ENCODE results near the gene EIF3B.
"Not testable (repeated sequence)": the region's sequence is repeated elsewhere in the genome, so short reads cannot be mapped to it uniquely, and the experiment has no call there.

Gene EIF3B

DNA sequence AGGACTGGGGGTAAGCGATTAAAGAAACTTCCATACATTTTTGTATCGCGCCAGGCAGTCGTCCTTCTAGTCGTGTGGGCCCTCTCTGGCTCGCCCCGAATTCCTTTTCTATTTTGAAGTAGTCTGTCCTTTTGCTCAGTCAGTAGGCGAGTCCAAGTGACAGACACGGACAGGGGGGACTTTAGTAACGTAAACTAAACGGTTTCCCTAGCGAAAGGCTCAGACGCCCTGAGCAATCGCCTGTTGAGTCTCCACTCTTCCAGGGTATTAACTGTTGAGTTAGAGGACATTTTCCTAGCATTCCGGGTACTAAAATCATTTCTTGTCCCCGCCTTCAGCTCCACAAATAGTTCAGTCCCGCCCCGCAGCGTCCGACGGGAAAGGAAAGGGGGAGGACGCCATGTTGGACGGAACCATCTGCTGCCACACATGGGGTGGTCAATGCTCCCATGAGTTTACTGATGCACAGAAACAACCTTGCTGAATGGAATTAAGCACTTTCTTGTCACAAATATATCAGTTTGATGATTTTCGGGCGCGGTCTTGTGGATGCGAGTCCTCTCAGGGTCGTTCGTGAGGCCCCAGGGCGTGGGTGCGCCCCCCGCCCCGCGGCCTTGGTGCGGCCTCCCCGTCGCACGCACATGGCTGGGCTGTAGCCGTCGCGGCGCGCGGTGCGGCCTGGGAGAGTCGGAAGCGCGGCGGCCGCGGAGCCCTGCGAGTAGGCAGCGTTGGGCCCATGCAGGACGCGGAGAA, at the start of gene EIF3B:
Gene EIF3B (plus strand): TSS at position 642 of the 753 bp plus-strand sequence. CDS start 95 bp downstream, at position 737.
- peak; percentile 97 for DNase-seq

DNA sequence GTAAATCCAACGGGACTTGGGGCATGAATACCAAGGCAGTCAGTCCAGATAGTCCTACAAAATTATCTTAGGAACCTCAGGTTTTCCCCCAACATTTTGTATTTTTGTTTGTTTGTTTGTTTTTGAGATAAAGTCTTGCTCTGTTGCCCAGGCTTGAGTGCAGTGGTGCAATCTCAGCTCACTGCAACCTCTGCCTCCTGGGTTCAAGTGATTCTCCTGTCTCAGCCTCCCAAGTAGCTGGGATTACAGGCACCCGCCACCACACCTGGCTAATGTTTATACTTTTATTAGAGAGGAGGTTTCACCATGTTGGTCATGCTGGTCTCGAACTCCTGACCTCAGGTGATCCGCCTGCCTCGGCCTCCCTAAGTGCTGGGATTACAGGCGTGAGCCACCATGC, 49.4 kb upstream of the EIF3B start:
- DNase-seq: not testable (repeated sequence)

DNA sequence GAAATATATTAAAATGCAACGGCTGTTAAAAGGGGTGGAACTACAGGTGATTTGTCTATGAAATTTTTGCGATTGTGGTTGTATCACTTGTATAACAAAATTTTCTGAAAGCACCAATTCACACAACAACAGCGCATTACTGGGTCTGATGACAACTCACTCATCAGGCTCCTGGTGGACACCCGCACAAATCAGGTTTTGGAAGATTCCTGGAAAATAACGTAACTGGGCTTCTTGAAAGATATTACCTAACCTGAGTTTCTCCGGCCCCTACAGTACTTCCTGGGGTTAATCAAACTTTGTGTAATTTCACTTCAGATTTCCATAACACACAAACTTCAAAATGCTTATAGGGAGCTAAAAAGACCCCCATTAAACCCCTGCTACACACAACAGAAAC, 47.9 kb upstream of the EIF3B start:
- DNase-seq: no peak

DNA sequence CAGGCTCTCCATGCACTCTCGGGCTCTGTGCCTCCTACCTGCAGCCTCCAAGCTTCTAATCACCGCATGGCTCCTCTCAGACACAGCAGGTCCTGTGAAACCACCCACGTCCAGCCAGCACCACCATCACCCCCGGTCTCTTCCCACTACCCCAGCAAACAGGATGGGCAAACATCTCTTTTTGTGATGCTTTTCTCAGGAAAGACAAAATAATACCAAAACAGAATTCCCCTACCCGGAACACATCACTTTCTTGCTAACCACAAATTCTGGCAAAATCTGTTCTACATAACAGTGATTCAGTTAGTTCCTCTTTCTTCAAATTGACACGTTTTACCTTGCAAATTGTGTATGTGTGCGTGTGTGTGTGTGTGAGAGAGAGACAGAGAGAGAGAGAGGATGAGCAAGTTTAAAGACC, 46.9 kb upstream of the EIF3B start:
- DNase-seq: no peak

DNA sequence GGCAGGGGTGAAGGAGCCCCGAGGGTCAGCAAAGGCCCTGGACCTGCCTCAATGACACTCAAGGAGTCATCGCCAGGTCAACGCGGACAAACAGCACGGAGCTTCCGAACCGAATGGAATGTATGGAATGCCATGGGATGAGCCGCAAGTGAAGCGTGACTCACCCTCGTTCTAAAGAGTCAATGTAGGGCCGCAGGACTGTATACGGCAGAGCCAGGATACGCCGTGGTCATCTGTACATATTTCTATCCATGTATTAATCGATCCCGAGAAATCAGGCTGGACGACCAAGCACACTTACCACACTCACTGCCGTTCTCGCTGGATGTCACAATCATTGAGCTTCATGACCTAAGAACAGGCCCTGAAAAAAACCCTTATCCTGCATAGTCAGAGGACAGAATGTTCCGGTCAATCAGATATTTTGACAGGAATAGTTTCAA, 44.7 kb upstream of the EIF3B start:
- DNase-seq: no peak

DNA sequence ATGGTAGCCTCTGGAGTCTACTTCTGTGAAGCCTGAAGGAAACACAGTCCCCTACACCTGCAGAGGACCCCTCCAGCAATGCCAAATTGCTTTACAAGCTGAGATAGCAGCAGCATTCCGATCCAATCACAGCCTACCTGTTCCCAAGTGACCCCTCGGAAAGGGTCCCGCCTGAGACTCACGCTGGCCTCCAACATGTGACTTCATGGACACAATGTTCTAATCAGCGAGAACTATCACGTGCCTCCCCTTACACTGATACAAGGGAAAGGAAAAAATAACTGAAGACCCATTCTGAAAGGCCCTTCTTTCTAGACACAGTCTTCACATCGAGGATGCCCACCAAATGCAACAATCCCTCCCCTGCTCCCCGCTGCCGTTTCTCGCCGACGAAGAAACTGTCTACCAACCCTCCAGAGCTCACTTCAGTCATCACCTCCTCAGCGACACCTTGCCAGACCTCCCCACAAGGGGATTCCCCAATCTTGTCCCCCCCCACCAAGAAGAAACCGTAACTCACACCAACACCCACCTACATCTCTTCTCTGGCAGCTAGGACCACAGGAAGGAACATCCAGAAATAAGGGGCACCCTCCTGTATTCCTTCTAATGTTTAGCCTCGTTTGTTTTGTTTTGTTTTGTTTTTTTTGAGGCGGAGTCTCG, 42.2 kb upstream of the EIF3B start:
- DNase-seq: no peak

DNA sequence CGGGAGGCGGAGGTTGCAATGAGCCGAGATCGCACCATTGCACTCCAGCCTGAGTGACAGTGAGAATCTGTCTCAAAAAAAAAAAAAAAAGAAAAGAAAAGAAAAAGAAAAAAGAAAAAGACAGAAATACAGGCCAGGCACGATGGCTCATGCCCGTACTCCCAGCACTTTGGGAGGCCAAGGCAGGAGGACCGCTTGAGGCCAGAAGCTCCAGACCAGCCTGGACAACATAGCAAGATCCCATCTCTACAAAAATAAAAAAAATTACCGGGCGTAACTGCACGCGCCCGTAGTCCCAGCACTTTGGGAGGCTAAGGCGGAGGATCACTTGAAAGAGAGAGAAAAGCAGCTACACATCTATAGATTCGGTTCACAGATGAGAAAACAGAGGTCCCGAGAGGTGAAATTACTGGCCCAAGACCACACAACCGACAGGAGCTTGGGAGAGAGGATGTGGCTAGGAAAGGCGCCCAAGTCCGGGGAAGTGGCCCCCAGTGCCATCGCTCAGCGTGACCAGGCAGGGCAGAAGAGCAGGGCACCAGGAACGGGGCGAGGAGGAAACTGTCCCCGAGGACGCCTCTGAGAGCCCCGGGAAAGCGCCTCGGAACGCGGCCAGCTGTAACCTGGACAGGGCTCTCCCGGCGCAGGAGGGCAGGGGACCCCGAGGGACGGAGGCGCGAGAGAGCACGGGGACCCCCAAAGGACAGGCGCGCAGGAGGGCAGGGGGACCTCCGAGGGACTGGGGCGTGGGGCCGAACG, 41.0 kb upstream of the EIF3B start:
- no peak for DNase-seq

DNA sequence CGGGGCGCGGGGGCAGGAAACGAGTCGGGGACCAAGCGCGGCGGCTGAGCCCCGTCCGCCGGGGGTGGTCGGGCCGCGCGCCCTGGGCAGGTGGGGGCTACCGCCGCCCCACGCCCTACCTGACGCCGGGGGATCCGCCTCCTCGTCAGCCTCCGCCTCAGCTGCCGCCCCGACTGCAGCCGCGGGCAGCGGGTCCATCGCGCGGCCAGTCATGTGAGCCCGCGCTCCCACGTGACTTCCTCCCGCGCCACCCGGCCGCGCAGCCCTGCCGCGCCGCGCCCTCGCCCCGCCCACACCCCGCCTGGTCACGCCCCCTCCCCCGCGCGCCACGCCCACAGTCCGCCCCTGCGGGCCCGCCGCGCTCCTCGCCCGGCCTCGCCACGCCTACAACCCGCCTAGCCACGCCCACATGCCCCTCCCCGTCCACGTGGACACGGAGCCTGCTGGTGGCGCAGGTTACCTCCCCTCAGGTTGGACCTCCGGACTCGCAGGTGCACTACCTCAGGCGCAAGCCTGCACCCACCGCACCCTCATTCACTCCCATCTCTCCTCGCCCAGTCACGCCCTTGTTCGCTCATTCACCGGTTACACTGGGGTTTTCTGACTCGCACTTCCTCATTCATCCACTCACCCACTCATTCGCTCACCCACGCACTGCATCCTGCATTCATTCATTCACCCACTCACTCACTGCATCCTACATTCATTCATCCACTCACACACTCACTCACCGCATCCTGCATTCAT, 40.2 kb upstream of the EIF3B start, which contains the start of gene SNX8:
Gene SNX8 (minus strand): TSS at position 233 of the 747 bp plus-strand sequence. CDS start 20 bp downstream, at position 213.
- peak; percentile 99 for DNase-seq

DNA sequence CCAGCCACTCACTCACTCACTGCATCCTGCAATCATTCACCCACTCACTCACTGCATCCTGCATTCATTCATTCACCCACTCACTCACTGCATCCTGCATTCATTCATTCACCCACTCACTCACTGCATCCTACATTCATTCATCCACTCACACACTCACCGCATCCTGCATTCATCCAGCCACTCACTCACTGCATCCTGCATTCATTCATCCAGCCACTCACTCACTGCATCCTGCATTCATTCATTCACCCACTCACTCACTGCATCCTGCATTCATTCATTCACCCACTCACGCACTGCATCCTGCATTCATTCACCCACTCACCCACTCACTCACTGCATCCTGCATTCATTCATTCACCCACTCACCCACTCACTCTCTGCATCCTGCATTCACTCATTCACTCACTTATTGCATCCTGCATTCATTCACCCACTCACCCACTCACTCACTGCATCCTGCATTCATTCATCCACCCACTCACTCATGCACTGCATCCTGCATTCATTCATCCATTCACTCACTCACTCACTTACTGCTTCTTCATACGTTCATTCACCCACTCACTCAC, 39.6 kb upstream of the EIF3B start:
- DNase-seq: not testable (repeated sequence)

DNA sequence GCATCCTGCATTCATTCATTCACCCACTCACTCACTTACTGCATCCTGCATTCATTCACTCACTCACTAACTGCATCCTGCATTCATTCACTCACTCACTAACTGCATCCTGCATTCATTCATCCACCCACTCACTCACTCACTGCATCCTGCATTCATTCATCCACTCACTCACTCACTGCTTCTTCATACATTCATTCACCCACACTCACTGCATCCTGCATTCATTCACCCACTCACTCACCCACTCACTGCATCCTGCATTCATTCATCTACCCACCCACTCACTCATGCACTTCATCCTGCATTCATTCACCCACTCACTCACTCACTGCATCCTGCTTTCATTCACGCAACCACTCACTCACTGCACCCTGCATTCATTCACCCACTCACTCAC, 38.8 kb upstream of the EIF3B start:
- DNase-seq: no peak

DNA sequence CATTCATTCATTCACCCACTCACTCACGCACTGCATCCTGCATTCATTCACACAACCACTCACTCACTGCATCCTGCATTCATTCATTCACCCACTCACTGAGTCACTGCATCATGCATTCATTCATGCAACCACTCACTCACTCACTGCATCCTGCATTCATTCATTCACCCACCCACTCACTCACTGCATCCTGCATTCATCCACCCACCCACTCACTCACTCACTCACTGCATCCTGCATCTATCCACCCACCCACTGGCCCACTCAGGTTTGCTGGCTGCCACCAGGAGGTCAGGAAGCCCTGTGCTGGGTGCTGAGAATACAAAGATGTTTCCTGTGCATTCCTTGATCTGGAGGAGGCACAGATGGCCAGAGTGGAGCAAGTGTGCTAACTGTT, 38.0 kb upstream of the EIF3B start:
- no peak for DNase-seq

DNA sequence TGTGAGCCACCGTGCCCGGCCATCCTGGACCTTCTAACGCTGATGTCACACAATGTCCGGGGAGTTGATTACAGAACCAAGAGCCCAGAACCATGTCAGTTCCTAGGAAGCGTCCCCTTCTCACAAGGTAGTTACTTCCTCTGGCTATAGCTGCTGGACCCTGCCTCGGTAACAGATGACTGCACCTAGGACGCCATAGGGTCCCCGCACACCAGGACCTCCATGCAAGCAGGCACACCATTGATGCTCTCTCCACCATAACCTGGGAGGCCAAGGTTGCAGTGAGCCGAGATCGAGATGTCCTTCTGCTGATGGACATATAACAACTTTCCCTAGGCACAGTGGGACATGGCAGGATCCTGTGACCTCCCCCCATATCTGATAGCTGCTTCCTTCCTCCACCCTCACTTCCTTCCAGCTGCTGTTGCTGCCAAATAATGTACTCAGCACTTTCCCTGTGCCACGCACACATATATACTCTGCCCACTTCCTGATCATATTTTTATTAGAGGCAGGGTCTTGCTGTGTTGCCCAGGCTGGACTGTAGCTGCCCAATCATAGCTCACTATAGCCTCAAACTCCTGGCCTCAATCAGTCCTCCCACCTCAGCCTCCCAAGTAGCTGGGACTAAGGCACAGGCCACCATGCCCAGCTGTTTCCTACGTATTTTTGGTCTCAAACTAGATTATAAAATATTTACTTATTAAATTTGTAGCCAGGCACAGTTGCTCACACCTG, 36.9 kb upstream of the EIF3B start:
- DNase-seq: no peak

DNA sequence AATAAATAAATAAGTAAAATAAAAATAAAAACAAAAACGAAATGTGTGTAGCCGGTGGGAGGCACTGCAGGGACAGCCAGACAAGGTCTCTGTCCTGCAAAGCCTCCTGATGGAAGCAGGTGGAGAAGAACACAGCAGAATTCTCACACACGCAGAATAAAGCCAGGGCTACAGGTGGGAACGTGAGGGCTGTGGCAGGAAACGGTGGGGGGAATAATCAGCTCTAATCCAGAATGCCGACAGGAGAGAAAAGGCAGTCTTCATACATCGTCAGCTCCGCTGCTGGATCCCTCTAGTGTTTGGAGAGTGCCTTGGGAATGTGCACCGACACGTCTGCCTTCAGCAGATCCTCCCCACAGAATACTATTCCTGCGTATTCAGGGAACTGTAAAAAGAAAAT, 33.6 kb upstream of the EIF3B start:
- no peak for DNase-seq

DNA sequence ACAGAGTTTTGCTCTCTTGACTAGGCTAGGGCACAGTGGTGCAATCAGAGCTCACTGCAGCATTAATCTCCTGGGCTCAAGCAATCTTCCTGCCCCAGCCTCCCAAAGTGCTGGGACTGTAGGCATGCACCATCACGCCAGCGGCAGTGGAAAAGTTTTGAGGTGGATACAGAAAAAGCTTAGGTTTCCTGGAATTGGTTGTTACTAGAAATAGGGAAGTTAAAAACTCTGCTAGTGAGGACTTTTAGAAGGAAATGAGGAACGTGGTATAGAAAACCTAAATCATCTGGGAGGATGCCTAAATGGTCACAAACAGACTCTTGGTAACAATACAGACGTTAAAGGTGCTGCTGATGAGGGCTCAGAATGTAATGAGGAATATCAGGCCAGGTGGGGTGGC, 29.5 kb upstream of the EIF3B start:
- DNase-seq: no peak

DNA sequence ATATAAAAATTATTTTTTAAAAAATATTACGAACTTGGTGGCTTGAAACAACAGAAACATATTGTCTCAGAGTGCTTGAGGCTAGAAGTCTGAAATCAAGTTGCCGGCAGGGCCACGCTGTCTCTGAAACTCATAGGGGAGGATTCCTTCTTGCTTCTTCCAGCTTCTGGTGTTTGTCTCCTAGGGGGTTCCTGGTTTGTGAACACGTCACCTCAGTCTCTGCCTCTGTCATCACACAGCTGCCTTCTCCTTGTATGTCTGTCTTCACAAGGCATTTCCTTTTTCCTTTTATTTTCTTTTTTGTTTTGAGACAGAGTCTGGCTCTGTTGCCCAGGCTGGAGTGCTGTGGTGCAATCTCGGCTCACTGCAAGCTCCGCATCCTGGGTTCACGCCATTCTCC, 27.7 kb upstream of the EIF3B start:
- DNase-seq: no peak

DNA sequence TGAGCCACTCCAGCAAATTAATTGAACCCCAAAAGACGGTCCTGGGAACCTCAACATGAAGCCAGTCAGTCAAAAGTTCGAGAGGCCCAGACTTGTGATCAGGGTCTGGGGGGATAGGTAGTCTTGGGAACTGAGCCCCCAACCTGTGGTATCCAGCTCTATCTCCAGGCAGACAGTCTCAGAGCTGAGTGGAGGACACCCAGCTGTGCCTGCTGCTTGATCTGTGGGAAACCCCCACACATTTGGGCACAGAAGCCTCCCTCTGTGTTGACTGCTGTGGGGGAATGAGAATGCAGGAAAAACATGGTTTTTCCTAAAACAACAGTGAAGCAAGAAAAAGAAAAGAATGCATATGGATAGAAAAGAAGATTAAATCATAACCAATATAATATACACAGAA, 24.1 kb upstream of the EIF3B start:
- DNase-seq: no peak

DNA sequence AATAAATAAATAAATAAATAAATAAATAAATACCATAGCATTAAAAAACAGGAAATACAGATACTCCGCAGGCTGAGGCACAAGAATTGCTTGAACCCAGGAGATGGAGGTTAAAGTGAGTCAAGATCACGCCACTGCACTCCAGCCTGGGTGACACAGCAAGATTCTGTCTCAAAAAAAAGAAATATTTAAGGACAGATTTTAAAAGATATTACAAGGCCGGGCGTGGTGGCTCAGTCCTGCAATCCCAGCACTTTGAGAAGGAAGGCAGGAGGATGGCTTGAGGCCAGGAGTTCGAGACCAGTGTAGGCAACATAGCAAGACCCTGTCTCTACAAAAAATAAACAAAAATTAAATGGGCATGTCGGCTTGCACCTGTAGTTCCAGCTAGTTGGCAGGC, 22.9 kb upstream of the EIF3B start:
- no peak for DNase-seq

DNA sequence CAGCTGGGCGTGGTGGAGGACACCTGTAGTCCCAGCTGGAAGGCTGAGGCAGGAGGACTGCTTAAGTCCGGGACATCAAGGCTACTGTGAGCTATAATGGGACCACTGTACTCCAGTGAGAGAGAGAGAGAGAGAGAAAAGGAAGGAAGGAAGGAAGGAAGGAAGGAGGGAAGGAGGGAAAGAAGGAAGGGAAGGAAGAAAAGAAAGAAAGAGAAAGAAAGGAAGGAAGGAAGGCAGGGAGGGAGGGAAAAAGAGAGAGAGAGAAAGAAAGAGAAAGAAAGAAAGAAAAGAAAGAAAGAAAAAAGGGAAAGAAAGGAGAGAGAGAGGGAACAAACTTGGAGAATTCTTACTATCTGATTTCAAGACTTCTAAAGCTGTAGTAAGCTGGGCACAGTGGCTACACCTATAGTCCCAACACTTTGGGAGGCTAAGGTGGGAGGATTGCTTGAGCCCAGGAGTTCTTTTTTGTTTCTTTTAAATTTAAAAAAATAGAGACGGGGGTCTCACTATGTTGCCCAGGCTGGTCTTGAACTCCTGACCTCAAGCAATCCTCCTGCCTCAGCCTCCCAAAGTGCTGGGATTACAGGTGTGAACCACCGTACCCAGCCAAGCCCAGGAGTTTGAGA, 21.9 kb upstream of the EIF3B start:
- not testable (repeated sequence) for DNase-seq

DNA sequence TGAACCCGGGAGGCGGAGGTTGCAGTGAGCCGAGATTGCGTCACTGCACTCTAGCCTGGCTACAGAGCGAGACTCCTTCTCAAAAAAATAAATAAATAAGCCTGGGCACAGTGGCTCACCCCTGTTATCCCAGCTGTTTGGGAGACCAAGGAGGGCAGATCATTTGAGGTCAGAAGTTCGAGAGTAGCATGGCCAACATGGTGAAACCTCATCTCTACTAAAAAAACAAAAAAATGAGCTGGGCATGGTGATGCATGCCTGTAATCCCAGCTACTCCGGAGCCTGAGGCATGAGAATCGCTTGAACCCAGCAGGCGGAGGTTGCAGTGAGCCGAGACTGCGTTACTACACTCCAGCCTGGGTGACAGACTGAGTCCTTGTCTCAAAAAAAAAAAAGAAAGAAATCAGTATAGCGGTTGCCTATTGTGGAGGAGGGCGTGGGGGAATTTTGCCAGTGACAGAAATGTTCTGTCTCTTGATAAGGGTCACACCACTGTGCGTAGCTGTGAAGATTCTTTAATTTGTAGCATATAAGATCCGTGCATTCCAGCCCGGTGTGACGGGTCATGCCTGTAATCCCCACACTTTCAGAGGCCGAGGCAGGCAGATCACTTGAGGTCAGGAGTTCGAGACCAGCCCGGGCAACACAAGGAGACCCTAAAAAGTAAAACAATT, 17.9 kb upstream of the EIF3B start:
- no peak for DNase-seq

DNA sequence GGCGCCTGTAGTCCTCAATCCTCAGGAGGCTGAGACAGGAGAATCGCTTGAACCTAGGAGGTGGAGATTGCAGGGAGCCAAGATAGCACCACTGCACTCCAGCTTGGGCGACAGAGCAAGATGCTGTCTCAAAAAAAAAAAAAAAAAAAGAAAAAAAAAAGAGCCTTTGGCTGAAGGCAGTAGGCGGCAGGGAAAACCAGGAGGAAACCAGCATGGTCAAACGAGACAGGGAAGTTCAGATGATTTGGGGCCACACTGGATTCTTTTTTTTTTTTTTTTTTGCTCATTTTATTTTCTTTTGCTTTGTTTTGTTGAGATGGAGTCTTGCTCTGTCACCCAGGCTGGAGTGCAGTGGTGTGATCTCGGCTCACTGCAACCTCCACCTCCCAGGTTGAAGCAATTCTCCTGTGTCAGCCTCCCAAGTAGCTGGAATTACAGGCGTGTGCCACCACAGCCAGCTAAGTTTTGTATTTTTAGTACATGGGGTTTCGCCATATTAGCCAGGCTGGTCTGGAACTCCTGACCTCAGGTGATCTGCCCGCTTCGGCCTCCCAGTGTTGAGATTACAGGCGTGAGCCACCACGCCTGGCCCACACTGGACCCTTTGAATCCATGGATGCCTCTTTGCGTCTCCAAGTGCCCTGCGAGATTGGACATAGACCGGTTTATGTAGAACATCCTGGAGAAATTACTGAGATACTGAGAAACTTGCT, 7.1 kb upstream of the EIF3B start:
- DNase-seq: not testable (repeated sequence)
